ENCODE measurements around the gene SRRM1. TPM values are rescaled to one million over a fixed set of nuclear protein-coding genes. Genes with fewer than 3 reads are reported as not detected.
"Not testable (repeated sequence)": the region's sequence is repeated elsewhere in the genome, so short reads cannot be mapped to it uniquely, and the experiment has no call there.

Gene SRRM1
- total RNA-seq, 1 donor, result 62.2 TPM

DNA sequence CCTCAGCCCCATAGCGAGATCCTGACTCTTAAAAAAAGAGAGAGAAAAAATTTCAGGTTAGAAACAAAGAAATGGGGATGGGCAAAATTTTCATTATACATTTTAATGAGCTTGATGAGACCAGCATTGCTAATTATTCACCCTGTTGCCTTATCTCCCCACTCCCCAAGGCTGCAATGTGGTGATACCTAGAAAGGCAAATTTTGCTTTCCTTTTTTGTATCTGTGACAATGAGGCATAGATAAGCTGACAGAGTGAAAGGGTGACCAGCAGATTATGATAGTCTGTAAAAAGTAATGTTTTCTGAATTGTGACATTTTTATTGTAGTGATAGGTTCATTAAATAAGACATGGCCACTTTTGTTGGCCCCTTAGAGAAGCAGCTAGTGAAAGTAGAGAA lies 12.9 kb downstream of the SRRM1 start:
- no peak for DNase-seq (ENCODE audit: low read depth)
- no peak for TF ChIP-seq CTCF (IDR thresholded peaks at IDR 0.05; ENCODE audit: insufficient read depth, low read depth, low read length)
- no peak overlapping the region for H3K4me3 ChIP-seq (ENCODE audit: low read depth, low read length)

GRCh38 chr1:24657781-24658180 lies 14.7 kb downstream of the SRRM1 start:
- no peak overlapping the region for H3K4me3 ChIP-seq (ENCODE audit: low read depth, low read length)
- TF ChIP-seq CTCF (IDR thresholded peaks at IDR 0.05; ENCODE audit: insufficient read depth, low read depth, low read length), result no peak
- DNase-seq (ENCODE audit: low read depth), result no peak

GRCh38 chr1:24659166-24659904 lies 16.2 kb downstream of the SRRM1 start:
- no peak for TF ChIP-seq CTCF (IDR thresholded peaks at IDR 0.05; ENCODE audit: insufficient read depth, low read depth, low read length)
- no peak for DNase-seq (ENCODE audit: low read depth)
- no peak overlapping the region for H3K4me3 ChIP-seq (ENCODE audit: low read depth, low read length)

DNA sequence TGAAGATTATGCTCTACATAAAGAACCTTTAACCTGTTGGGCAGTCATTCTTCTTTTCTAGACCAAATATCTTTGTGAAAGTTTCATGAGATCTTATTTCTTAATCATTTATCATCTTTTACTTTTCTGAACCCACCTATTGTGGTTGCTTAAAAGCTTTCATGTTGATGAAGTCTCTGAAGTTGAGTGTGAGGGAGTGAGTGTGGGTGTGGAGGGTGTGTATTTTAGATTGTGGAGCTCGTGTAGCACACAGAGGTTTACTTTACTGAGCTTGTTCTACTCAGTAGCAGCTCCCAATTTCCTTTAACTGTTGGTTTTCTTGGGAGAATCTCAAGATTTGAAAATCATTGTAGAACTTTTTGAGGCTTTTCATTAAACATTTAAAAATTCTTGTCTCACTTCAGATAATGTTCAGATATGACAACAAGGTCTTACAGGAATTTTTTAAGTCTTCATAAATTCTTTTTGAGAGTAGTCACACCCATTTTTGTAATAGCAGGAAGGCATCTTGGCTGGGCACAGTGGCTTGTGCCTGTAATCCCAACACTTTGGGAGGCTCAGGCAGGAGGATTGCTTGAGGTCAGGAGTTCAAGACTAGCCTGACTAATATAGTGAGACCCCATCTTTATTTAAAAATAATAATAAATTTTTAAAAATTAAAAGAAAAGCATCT lies 17.0 kb downstream of the SRRM1 start:
- TF ChIP-seq CTCF (IDR thresholded peaks at IDR 0.05; ENCODE audit: insufficient read depth, low read depth, low read length), result no peak
- H3K4me3 ChIP-seq (ENCODE audit: low read depth, low read length), result no peak overlapping the region
- DNase-seq (ENCODE audit: low read depth), result no peak

DNA sequence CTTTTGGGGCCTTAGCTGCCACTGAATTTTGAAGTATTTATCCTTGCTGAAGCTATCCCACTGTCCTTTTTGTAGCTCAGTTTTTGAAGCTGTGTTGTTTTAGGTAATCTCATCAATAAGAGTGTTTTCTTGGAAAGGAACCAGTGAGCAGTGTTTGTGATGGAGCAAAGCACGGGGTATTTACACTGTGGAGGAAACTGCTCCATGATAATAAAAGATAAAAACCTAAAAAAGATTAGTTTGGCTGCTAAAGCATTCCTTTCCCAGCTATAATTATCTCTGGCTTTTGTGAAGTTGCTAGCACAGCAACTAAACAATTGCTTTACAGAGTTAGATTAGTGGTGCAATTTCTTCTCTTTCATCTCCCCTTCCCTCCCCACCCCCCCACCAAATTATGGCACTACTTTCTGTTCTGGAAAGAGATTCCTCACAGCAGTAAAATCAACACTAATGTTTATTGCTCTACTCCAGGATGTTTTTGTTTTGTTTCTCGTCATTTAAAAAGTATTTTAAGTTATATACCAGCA lies 21.5 kb downstream of the SRRM1 start:
- DNase-seq (ENCODE audit: low read depth), result peak; percentile 60
- H3K4me3 ChIP-seq (ENCODE audit: low read depth, low read length), result no peak overlapping the region
- no peak for TF ChIP-seq CTCF (IDR thresholded peaks at IDR 0.05; ENCODE audit: insufficient read depth, low read depth, low read length)

GRCh38 chr1:24666794-24667193 lies 23.7 kb downstream of the SRRM1 start:
- TF ChIP-seq CTCF (IDR thresholded peaks at IDR 0.05; ENCODE audit: insufficient read depth, low read depth, low read length), result no peak
- DNase-seq (ENCODE audit: low read depth), result no peak
- H3K4me3 ChIP-seq (ENCODE audit: low read depth, low read length), result no peak overlapping the region

DNA sequence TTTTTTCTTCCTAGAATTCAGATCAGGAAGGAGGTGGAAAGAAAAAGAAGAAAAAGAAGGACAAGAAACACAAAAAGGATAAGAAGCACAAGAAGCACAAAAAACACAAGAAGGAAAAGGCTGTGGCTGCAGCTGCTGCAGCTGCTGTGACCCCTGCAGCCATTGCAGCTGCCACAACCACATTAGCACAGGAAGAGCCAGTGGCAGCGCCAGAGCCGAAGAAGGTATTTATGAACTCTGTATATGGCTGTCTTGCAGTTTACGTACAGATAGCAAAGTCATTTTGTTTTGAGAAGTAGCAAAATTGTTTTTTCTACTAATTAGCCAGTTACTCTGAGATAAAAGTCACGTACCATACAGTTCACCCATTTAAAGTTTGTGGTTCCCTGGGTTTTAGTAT lies 28.3 kb downstream of the SRRM1 start:
- not testable (repeated sequence) for H3K4me3 ChIP-seq (ENCODE audit: low read depth, low read length); DNase-seq (ENCODE audit: low read depth)

GRCh38 chr1:24672686-24673085 lies 29.6 kb downstream of the SRRM1 start:
- not testable (repeated sequence) for DNase-seq (ENCODE audit: low read depth); H3K4me3 ChIP-seq (ENCODE audit: low read depth, low read length)

Measured in fibroblast of villous mesenchyme (primary cell).